GM11168 (cell line): Measurements from ENCODE around the gene NOTCH2.
"Not testable (repeated sequence)": the region's sequence is repeated elsewhere in the genome, so short reads cannot be mapped to it uniquely, and the experiment has no call there.

ENCODE experiments used
- in situ Hi-C: fragments of 300-500 bp; cut with MboI; formaldehyde crosslinking; loops from one replicate; pipeline ENCODE4 v1.12.0; 2022; ENCODE audit warnings: low sequenced_read_pairs; ENCODE audit not compliant: unreplicated experiment

The NOTCH2 gene

DNA sequence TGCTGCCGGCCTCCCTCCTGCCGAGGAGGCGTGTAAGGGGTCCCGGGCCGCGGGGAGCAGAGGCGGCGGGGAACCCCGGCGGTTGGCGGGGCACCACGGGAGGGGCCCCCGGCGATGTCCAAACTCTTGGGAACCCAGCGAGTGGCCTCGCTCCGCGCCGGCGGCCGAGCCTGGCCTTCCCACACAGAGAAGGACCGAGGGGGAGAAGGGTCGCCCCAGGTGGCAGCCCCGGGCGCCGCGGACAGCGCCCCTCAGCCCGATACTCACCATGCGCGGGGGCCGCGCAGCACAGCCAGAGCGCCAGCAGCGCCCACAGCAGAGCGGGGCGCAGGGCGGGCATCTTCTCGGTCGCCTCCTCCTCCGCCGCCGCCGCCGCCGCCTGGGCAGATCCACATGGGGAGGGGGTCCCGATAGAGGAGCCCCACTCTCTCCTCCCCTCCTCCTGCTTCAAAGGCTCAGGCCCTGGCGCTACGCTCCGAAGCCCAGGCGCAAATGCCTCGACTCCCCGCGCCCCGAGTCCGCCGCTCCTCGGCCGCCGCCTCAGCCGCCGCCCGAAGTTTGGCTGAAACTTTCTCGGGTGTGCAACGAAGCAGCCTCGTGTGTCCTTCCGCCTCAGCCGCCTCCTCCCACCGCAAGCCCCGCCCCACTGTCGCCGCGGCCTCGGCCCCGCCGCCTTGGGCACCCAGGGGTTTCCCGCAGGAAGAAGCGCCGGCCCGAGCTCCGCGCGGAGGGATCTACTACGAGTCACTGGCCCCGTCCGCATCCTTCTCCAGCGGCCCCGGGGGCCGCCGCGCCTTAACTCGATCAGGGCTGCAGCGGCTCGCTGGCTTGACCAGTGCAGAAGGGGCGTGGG, at the start of gene NOTCH2:
NOTCH2 (minus strand) TSS at position 596 of the 853 bp plus-strand sequence; CDS start at position 340, 256 bp downstream.
- in situ Hi-C loops: not testable (repeated sequence)

DNA sequence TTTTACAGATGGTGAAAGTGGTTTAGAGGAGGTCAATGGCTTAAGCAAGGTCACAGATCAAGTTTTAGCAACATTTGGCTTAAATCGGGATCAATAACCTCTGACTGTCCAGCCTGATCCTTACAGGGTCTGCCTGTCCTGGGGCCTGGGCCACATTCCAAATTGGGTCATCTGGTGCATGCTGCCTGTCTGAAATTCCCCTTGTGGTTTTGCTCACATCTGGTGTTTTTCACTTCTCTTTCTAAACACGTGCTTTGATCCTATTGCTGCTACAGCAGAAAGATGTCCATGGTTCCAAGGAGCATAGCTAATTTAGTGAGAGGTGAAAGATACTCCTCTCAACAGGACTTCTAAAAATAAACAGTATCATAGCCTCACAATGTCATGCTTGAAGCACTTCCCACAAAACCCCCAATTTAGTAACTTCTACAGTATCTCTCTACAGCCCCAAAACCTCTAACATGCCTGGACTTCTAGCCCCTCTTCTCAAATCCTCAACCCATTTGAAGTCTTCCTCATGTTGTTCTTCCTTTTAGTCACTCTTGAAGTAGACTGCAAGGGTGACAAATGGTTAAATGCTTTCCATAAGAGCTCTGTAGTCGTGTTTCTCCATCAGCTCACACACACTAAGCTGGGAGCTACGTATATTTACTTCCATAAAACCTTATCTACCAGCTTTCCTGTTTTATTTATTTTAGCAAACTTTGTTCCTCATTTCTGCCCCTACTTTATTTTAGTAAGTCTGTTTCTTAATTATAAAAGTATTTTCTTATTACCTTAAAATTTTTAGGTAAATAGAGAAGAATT, 48.1 kb upstream of the NOTCH2 start:
- in situ Hi-C loops: not testable (repeated sequence)

DNA sequence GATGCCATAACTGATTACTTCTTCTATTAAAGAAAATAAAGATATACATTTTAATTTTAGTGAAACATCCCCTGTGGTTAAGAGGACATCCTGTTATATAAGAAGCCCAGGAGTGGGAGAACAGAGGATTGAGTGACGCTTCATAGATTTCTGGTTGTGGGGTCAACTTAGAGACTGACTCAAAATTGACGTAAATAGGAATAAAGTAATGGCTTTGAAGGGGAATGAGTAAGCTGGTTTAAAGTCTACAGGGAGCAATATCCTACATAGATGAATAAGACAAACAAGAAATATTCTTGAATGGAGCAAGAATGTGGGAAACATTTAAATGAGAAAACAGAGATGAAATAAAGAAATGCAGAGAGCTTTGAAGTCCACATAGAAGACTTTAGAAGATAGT, 46.6 kb upstream of the NOTCH2 start:
- in situ Hi-C loops: not testable (repeated sequence)

DNA sequence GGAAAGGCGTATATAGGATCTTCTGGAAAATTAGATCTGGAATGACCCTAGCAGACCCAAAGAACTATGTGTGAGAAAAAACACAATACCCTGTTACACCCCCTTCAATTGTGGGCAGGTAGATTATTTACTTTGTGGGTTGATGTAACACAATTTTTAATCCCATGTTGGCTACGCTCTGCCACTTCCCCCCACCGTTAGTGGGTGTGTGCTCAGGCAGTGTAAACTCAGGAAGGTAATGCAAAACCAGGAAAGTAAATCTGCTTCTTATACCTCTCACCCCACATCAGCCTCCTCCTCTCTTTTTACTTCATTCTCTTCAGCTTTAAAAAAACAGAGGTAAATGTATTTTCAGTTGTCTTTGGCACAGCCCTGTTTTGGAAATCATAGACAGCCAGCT, 43.7 kb upstream of the NOTCH2 start:
- in situ Hi-C loops: not testable (repeated sequence)

DNA sequence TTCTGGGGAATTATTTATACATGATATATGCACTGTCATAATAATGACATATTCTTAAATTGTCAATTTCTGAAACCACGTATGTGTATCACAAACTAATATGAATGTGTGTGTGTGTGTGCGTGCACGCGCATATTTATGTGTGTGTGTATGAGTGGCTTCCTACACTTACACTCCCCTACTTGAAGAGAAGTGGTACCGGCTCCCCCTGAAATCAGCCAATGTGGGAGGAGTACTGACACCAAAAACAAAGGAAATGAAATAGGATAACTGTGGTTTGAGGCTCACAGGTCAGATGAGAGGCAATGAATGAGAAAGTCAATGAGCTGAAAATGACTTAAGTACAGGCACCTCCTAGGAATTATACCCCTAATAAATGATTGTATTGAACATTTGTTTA, 42.8 kb upstream of the NOTCH2 start:
- in situ Hi-C loops: not testable (repeated sequence)

DNA sequence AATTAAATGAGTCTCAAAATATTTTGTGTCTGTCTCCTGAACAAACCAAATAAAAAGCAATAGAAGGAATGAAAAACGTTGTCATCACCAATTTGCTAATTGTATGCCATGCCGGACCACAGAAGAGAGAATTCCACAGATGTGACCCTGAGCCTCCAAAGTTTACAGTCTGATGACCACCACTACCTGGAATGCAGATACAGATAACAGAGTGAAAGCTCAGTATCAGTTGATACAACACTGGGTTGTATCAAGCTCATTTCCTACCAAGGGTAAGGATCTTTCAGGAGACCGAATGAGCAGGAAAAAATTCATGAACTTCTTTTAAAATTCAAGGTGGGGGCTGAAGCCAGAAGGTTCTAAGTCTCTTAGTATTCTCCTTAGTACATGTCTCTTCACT, 42.3 kb upstream of the NOTCH2 start:
- in situ Hi-C loops: not testable (repeated sequence)

DNA sequence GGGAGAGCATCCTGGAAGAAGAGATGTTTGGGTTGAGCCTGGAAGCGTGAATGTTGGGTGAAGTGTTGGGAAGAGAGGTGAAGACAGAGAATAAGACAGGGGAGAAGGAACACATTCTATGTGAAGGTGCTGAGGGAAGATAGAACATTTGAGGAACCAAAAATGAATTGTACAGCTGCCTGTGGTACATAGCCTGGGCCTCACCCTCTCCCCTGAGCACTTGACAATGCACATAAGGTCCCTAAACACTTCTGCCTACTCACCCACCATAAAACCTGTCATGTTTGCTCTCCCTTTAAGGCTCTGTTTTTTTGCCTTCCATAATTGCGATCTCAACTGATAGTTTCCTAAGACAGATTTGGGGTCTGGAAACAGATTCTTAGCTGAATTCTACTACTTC, 41.5 kb upstream of the NOTCH2 start:
- in situ Hi-C loops: not testable (repeated sequence)

DNA sequence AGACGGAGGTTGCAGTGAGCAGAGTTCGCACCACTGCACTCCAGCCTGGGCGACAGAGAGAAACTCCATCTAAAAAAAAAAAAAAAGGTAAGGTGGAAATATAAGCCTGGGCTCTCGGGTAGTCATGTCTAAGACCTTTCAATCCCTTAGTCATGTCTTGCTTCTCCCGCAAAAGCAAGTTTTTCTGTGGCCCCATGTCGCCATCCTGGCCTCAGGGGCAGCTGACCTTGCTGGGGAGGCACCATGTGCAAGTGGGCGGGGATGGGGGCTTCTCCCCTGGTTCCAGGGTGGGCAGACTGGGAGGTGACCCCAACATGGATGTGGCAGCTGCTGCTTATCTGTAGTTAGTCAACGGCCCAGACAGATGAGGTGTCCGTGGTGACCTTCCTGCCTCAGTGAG, 40.2 kb upstream of the NOTCH2 start:
- in situ Hi-C loops: not testable (repeated sequence)

DNA sequence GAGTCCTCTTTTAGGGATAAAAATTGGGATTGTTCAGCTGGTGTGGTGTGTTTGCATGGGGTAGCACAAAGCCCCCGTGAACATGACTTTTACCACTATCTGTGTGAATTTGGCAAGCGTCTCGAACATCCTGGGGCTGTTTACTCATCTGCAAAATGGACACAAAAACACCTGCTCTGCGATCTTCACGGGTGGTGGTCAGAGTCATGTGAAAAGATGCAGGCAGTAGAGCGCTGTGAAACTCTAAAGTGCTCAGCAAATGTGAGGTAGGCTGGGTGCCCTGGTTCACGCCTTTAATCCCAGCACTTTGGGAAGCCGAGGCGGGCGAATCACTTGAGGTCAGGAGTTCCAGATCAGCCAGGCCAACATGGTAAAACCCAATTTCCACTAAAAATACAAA, 39.7 kb upstream of the NOTCH2 start:
- in situ Hi-C loops: not testable (repeated sequence)

DNA sequence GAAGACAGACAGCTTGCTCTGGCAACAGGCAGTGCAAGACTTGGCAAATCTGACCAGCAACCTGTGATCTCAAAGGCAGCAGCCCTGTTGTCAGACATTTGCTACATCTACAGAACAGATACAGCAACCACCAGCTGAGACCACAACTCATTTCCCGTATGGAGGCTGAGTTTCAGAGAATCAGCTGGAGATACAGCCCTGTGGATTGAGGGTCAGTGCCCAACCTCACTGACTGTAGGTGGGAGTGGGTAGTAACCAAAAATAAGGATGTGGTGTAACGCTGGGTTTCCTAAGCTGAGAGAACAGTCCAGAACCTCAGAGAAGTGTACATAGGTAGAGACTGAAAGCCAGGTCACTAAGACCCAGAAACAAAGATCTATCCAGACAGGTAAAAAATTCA, 35.8 kb upstream of the NOTCH2 start:
- in situ Hi-C loops: not testable (repeated sequence)

DNA sequence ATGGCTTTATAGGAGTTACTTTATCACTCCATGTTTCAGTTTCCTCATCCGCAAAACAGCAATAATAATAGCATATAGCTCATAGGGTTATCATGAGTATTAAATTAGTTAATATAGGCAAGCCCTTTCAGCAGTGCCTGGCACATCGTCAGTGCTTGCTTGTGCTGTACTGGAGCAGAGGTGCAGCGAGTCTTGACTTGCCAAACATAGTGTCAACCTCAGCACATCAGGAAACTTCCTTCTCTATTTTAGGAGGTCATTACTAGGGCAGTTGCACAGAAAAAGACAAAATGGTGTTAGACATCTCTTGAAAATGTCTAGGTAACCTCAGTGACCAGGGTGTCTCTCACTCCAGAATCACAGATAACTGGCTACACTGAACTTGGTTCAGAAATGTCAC, 34.3 kb upstream of the NOTCH2 start:
- in situ Hi-C loops: not testable (repeated sequence)

DNA sequence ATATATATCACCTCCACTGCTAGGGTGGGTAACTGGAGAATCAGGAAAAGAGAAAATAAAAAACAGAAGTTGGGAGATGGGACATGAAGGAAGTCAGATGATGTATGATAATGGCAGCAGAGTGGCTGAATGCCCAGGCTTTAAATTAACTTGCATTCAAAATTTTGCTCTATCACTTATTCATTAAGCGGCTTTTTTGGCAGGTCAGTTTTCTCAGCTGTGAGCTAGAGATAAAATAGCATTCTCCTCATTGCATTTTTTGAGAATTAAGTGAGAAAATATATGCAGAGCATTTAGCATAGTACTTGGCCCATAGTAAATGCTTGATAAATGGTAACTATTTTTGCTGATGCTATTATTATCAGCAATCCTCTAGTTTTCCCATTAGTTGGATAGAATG, 32.1 kb upstream of the NOTCH2 start:
- in situ Hi-C loops: not testable (repeated sequence)

DNA sequence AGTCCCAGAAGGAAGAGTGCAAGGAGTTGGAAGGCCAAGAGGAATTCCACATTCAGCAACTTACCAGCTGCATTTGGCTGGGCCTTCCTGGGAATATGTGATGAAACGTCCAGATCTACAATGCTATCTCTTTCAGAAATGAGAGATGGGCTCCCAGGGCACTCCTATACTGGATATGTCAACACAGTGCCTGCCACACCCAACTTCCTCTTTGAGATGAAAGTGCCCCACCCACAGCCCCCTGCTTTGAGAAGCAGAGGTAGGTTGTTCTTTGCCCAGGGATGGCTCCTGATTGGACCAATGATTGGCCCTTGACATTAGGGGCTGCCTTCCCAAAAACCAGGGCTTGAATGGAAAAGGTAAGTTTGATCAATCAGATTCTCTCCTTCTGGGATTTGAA, 31.1 kb upstream of the NOTCH2 start:
- in situ Hi-C loops: not testable (repeated sequence)

DNA sequence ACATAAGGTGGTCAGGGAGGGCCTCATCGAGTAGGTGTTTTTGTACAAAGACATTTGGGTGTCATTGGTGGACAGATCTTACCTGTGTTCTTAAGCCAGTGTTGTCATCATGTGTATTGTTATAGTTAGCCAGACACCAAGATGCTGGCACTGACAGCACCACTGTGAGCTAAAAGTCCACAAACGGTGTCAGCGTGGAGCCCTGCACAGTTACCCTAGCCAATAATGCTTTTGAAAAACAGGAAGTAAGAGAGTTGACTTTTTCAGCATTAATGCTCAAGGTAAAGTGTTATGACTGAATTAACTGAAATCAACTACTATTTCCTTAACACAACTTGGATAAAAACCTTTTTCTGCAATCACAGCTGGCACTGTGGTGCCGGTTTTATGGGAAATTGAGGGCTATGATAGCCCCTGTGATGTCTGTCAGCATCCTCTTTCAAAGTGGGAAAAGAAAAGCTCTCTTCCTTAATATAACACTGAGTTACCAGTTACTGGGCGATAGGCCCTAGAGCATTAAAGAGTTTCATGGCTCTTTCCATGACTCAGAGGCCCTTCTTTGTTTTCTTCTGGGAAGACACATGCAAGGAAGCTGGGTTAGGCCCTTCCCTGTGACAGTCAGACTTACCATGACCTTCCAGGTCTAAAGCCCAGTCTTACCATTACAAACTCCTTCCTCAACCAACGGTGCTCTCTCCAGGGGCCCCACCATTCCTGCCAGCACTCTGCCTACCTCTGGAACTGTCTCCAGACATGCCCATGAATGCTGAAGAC, 29.7 kb upstream of the NOTCH2 start:
- in situ Hi-C loops: not testable (repeated sequence)

DNA sequence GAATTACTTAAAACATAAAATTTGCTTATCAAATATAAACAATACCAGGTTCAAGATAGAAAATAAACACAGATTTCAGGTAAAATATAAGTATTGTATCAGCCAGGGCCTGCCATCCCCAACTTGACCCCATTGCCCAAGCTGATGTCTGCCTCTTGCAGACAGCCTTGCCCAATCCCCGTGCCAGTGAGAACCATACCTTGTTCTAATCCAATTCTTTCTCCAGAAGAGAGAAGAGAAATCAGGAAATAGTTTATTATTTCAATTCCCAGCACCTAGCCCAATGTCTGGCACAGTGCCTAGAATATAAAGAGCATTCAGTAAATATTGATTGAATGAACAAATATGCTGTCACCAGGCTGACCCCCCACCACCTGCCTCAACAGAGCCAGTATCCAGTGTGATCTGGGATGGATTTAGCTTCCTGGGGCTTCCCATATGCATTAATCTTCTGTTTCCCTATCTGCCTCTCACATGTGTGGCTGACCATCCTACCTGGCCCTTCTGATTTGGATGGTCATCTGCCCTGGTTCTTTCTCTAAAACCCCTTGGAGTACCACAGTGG, 27.6 kb upstream of the NOTCH2 start:
- in situ Hi-C loops: not testable (repeated sequence)

DNA sequence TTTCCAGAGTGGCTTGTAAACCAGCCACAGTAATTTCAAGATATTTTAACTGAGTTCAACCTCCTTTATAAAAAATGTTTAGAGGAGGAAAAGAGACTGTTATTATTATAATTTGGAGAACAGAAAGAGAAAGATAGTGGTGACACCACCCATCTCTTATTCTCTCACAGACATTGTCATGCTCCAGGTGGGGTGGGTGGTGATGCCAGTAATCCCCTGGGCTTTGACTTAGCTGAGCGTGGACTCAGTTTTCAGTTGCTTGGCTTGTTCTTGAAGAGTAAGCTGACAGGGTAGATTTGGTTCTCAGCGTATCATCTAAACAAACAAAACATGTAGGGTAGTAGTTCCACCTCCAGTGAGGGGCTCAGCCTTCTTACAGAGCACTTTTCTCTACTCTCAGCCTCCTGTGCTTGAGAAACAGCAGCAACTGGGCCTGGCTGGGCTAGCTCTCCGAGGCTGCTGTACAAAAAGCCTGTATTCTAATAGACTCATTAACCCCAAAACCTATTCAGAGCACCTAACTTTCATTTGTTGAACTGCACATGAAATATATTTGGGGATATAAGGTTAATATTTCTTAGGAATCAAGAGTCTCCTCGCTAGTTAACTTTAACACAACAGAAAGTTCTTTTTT, 24.2 kb upstream of the NOTCH2 start:
- in situ Hi-C loops: not testable (repeated sequence)

DNA sequence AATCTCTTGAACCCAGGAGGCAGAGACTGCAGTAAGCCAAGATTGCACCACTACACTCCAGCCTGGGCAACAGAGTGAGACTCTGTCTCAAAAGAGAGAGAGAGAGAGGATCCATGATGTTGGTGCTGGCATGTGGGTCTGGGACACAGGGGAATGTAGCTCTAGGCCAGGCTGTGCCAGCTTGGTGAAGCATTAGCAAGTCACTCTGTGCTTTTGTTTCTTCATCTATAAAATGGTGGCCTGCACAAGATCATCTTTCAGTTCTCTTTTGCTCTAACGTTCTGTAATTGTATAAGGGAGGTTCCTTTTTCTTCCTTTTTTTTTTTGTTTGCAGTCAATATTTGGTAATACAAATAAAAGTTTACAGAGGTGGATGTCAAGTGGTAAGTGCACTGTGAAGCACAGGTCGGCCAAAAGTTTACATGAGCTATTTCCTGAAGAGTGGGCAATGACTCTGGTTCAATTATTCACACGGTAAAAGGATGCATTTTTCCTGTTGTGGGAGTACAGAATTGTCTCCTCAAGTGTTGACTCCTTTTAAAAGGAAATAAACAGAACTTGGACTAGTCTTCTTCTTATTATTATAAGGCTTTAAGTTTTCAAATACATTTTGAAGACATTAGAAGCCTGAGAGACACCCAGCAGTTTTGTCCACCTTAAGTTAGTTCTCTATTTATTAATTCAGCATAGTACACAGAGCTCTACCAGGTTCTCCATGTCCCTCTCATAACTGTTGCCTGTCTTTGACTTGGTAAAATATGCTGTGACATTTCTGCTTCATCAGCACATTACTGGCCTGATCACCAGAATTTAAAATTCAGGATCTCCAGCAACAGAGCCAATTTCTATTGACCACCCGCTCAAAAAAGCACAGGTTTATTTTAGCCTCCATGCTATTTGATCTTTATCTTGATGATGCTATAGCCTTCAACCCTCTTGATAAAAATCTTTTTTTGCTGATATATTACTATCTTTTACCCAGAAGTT, 23.1 kb upstream of the NOTCH2 start:
- in situ Hi-C loops: not testable (repeated sequence)

DNA sequence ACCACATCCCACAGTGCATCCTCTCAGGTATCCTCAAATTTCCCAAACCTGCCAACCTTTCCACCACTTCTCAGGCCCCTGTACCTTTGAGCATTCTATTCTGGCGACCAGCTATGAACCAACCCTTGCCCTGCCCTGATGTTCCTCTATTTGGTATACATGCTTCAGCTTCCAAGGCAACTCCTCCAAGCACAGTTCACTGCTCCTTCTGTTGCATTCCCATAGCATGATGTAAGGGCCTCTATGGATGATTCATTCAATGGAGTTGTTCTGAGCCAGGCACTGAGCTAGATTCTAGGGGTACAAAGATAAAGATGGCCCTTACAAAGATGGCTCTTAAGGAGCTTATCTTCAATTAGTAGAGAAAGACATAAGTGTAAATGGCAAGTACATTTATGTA, 21.4 kb upstream of the NOTCH2 start:
- in situ Hi-C loops: not testable (repeated sequence)

DNA sequence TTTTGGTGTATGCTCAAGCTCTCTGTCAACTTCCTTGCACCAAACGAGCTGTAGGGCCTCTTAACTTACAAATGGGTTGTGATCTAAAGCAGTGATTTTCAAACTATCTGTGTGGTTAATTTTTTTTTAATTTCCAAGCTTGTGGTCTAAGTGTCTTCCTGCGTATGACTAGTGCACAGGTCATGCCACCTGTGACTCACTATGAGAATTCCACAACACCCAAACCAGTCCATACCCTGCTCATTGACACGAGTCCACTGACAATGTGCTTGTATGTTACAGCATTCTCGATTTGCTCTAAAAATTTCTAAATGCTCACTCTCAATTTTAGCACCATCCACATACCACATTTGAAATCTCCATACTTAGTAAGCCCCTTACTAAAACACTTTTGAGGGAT, 18.5 kb upstream of the NOTCH2 start:
- in situ Hi-C loops: not testable (repeated sequence)
